BLaER1 treated with 17β-estradiol and CSF1 and Interleukin-3, amounts not matched to agents 10 nM and 100 nM (cell line): ENCODE results near the gene TRIML2.

Experiments
- H3K27ac ChIP-seq, 11 experiments: shearing (Covaris generic); formaldehyde crosslinking; 2 replicates each; pipeline ENCODE4 v1.8.1; 2022
- H3K27me3 ChIP-seq, 11 experiments: shearing (Covaris generic); formaldehyde crosslinking; 2 replicates each; pipeline ENCODE4 v1.8.1; 2022
- H3K36me3 ChIP-seq, 11 experiments: shearing (Covaris generic); formaldehyde crosslinking; 2 replicates each; pipeline ENCODE4 v1.8.1; 2022
- H3K4me1 ChIP-seq, 10 experiments: shearing (Covaris generic); formaldehyde crosslinking; 2 replicates each; pipeline ENCODE4 v1.8.1; 2022
- H3K4me2 ChIP-seq, 11 experiments: shearing (Covaris generic); formaldehyde crosslinking; 2 replicates each; pipeline ENCODE4 v1.8.1; 2022
- H3K4me3 ChIP-seq, 10 experiments: shearing (Covaris generic); formaldehyde crosslinking; 2 replicates each; pipeline ENCODE4 v1.8.1; 2022
- H3K9ac ChIP-seq, 11 experiments: shearing (Covaris generic); formaldehyde crosslinking; 2 replicates each; pipeline ENCODE4 v1.8.1; 2022
- H3K9me3 ChIP-seq, 11 experiments: shearing (Covaris generic); formaldehyde crosslinking; replicated peaks in 1 of 11; 2 replicates each; pipeline ENCODE4 v1.8.1; 2022
- H4K20me1 ChIP-seq, 11 experiments: shearing (Covaris generic); formaldehyde crosslinking; 2 replicates each; pipeline ENCODE4 v1.8.1; 2022
- Cebpa-rat ChIP-seq, 11 experiments: shearing (Covaris generic); IDR thresholded peaks; 2 replicates each; pipeline ENCODE4 v1.8.1; 2022

The TRIML2 gene

GRCh38 chr4:188109157-188109755 is at the start of gene TRIML2:
Gene TRIML2 (minus strand): TSS chr4:188109603. CDS start chr4:188105368, 4,235 bp downstream.
- H3K36me3 ChIP-seq, result no peaks in the 10 kb centered on the region
- H3K4me2 ChIP-seq, result no peak within 1 kb of the TSS
- peaks cover 9 to 23% (median 17%) of the 10 kb centered on the region in 11 experiments; a peak in 20 of 22 replicates for H3K9me3 ChIP-seq
- H3K4me3 ChIP-seq, result no peak within 1 kb of the TSS
- no peaks in the 10 kb centered on the region for H3K27me3 ChIP-seq
- H4K20me1 ChIP-seq, result no peaks in the 10 kb centered on the region
- no peak for TF ChIP-seq Cebpa-rat (IDR thresholded peaks at IDR 0.05)
- no peak within 1 kb of the TSS for H3K9ac ChIP-seq
- no peaks in the 10 kb centered on the region for H3K4me1 ChIP-seq
- H3K27ac ChIP-seq, result no peak within 1 kb of the TSS

GRCh38 chr4:188158336-188158735 is 48.9 kb upstream of the TRIML2 start:
- Histone ChIP-seq H3K27me3 (no peaks in the 10 kb centered on the region), H3K4me2 (no peak overlapping the region), H3K4me3 (no peak overlapping the region), H3K27ac (no peak overlapping the region), H4K20me1 (no peaks in the 10 kb centered on the region), H3K9me3 (peaks cover 4 to 19% (median 11%) of the 10 kb centered on the region in 11 experiments; a peak in 14 of 22 replicates), H3K4me1 (0 out of 20 replicates have a peak, but pooled peaks cover 0 to 3% (median 0%) of the 10 kb centered on the region in 10 experiments), H3K36me3 (no peaks in the 10 kb centered on the region), H3K9ac (no peak overlapping the region)
- TF ChIP-seq Cebpa-rat (IDR thresholded peaks at IDR 0.05), result no peak

GRCh38 chr4:188154668-188155405 is 45.4 kb upstream of the TRIML2 start:
- no peak overlapping the region for H3K4me3 ChIP-seq
- no peak overlapping the region for H3K27ac ChIP-seq
- TF ChIP-seq Cebpa-rat (IDR thresholded peaks at IDR 0.05), result no peak
- no peak overlapping the region for H3K9ac ChIP-seq
- H3K4me1 ChIP-seq, result no peaks in the 10 kb centered on the region
- H3K27me3 ChIP-seq, result no peaks in the 10 kb centered on the region
- peaks cover 13 to 28% (median 16%) of the 10 kb centered on the region in 11 experiments for H3K9me3 ChIP-seq
- no peak overlapping the region for H3K4me2 ChIP-seq
- no peaks in the 10 kb centered on the region for H3K36me3 ChIP-seq
- H4K20me1 ChIP-seq, result no peaks in the 10 kb centered on the region

- Histone ChIP-seq H3K4me3 (no peak overlapping the region), H3K36me3 (no peaks in the 10 kb centered on the region), H3K9me3 (peaks cover 16 to 26% (median 21%) of the 10 kb centered on the region in 11 experiments), H3K4me1 (no peaks in the 10 kb centered on the region), H3K27ac (no peak overlapping the region), H3K4me2 (no peak overlapping the region), H4K20me1 (no peaks in the 10 kb centered on the region), H3K27me3 (no peaks in the 10 kb centered on the region), H3K9ac (no peak overlapping the region)
- TF ChIP-seq Cebpa-rat (IDR thresholded peaks at IDR 0.05), result no peak
Observed at GRCh38 chr4:188147776-188148175, 38.4 kb upstream of the TRIML2 start.

- no peak overlapping the region for H3K4me2 ChIP-seq
- H3K9me3 ChIP-seq, result peaks cover 16 to 26% (median 21%) of the 10 kb centered on the region in 11 experiments
- H3K36me3 ChIP-seq, result no peaks in the 10 kb centered on the region
- H3K27me3 ChIP-seq, result no peaks in the 10 kb centered on the region
- no peak overlapping the region for H3K27ac ChIP-seq
- H3K9ac ChIP-seq, result no peak overlapping the region
- no peak overlapping the region for H3K4me3 ChIP-seq
- H4K20me1 ChIP-seq, result no peaks in the 10 kb centered on the region
- H3K4me1 ChIP-seq, result peaks cover 0 to 5% (median 0%) of the 10 kb centered on the region in 10 experiments; a peak in 4 of 20 replicates
- no peak for TF ChIP-seq Cebpa-rat (IDR thresholded peaks at IDR 0.05)
Observed at GRCh38 chr4:188147176-188147575, 37.8 kb upstream of the TRIML2 start.

GRCh38 chr4:188146618-188147017 is 37.2 kb upstream of the TRIML2 start:
- Histone ChIP-seq H3K4me2 (no peak overlapping the region), H3K9ac (no peak overlapping the region), H3K27ac (no peak overlapping the region), H3K27me3 (no peaks in the 10 kb centered on the region), H3K9me3 (peaks cover 16 to 26% (median 21%) of the 10 kb centered on the region in 11 experiments), H3K4me3 (no peak overlapping the region), H3K36me3 (no peaks in the 10 kb centered on the region), H3K4me1 (peaks cover 0 to 11% (median 0%) of the 10 kb centered on the region in 10 experiments; a peak in 4 of 20 replicates), H4K20me1 (no peaks in the 10 kb centered on the region)
- TF ChIP-seq Cebpa-rat (IDR thresholded peaks at IDR 0.05), result no peak

GRCh38 chr4:188145601-188146000 is 36.2 kb upstream of the TRIML2 start:
- no peaks in the 10 kb centered on the region for H4K20me1 ChIP-seq
- H3K9ac ChIP-seq, result no peak overlapping the region
- no peaks in the 10 kb centered on the region for H3K36me3 ChIP-seq
- TF ChIP-seq Cebpa-rat (IDR thresholded peaks at IDR 0.05), result no peak
- H3K4me3 ChIP-seq, result no peak overlapping the region
- no peak overlapping the region for H3K27ac ChIP-seq
- H3K4me2 ChIP-seq, result no peak overlapping the region
- peaks cover 0 to 14% (median 0%) of the 10 kb centered on the region in 10 experiments; a peak in 4 of 20 replicates for H3K4me1 ChIP-seq
- H3K27me3 ChIP-seq, result no peaks in the 10 kb centered on the region
- H3K9me3 ChIP-seq, result peaks cover 16 to 24% (median 19%) of the 10 kb centered on the region in 11 experiments

- H3K27me3 ChIP-seq, result no peaks in the 10 kb centered on the region
- TF ChIP-seq Cebpa-rat (IDR thresholded peaks at IDR 0.05), result no peak
- no peaks in the 10 kb centered on the region for H4K20me1 ChIP-seq
- peaks cover 0 to 14% (median 0%) of the 10 kb centered on the region in 10 experiments; a peak in 4 of 20 replicates for H3K4me1 ChIP-seq
- peaks cover 0 to 11% (median 4%) of the 10 kb centered on the region in 11 experiments; a peak in 5 of 22 replicates for H3K9me3 ChIP-seq
- no peaks in the 10 kb centered on the region for H3K36me3 ChIP-seq
- no peak overlapping the region for H3K9ac ChIP-seq
- H3K4me2 ChIP-seq, result no peak overlapping the region
- no peak overlapping the region for H3K4me3 ChIP-seq
- H3K27ac ChIP-seq, result no peak overlapping the region
Observed at GRCh38 chr4:188143731-188144130, 34.3 kb upstream of the TRIML2 start.

GRCh38 chr4:188139671-188140070 is 30.3 kb upstream of the TRIML2 start:
- Histone ChIP-seq H3K36me3 (no peaks in the 10 kb centered on the region), H3K4me3 (no peak overlapping the region), H4K20me1 (no peaks in the 10 kb centered on the region), H3K27ac (no peak overlapping the region), H3K4me1 (peaks cover 0 to 14% (median 0%) of the 10 kb centered on the region in 10 experiments; a peak in 4 of 20 replicates), H3K9me3 (peaks cover 0 to 11% (median 2%) of the 10 kb centered on the region in 11 experiments; a peak in 5 of 22 replicates), H3K27me3 (no peaks in the 10 kb centered on the region), H3K9ac (no peak overlapping the region), H3K4me2 (no peak overlapping the region)
- TF ChIP-seq Cebpa-rat (IDR thresholded peaks at IDR 0.05), result no peak
